Fibroblast of lung (primary cell): Measurements from ENCODE around the gene CSTF3.

Experiments used
- EZH2 ChIP-seq: IDR thresholded peaks from 2 replicates; pipeline ENCODE4 v1.5.1; 2012; ENCODE audit warnings: low read length, control low read depth, mild to moderate bottlenecking; ENCODE audit errors: missing control alignments
- TF ChIP-seq, protein P1 (sequence below), 2 donors: IDR thresholded peaks in 1 of 2; conservative IDR thresholded peaks in 1 of 2; 1 replicate in 1 of 2; 2 replicates in 1 of 2; pipeline ENCODE4 v1.5.1; 2011 to 2012; ENCODE audit warnings: low read length in 2 of 2, control low read depth in 1 of 2, inconsistent platforms in 1 of 2, low read depth in 1 of 2, mild to moderate bottlenecking in 1 of 2

- TF ChIP-seq, protein P1, sequence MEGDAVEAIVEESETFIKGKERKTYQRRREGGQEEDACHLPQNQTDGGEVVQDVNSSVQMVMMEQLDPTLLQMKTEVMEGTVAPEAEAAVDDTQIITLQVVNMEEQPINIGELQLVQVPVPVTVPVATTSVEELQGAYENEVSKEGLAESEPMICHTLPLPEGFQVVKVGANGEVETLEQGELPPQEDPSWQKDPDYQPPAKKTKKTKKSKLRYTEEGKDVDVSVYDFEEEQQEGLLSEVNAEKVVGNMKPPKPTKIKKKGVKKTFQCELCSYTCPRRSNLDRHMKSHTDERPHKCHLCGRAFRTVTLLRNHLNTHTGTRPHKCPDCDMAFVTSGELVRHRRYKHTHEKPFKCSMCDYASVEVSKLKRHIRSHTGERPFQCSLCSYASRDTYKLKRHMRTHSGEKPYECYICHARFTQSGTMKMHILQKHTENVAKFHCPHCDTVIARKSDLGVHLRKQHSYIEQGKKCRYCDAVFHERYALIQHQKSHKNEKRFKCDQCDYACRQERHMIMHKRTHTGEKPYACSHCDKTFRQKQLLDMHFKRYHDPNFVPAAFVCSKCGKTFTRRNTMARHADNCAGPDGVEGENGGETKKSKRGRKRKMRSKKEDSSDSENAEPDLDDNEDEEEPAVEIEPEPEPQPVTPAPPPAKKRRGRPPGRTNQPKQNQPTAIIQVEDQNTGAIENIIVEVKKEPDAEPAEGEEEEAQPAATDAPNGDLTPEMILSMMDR (conservative IDR thresholded peaks at IDR 0.05 in 1 of 2, IDR thresholded peaks at IDR 0.05 in 1 of 2; ENCODE audit: low read depth in 1 of 2, low read length in 2 of 2): no peak
- TF ChIP-seq EZH2: no peak
Measured at GRCh38 chr11:33168709-33169200, 7.5 kb upstream of the CSTF3 start.
